ENCODE results near the gene APBB2. TPM values are rescaled to one million over a fixed set of nuclear protein-coding genes. Genes with fewer than 3 reads are reported as not detected.

APBB2 gene
- total and polyA plus RNA-seq, 10 of the 15 experiments (the other 5 are each of a cell fraction or from before 2014, with no cell fraction given), result 2.7 to 24.6 (median 19.0) TPM

DNA sequence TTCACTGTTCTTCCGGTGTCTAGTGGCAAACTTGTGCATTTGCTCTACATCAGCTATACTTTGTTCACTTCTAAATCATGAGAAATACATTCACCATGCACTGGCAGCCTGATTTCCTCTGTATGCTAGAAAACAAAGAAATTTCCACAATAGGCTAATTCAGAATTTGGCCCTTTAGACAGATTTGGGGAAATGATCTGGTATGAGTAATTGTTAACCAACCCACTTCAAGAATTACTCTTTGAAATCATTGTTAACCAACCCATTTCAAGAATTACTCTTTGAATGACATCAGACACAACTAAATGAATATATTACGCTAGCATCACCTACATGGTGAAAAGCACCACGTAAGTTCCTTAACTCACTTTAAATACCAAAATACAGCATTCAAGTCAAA, 14.6 kb downstream of the APBB2 start:
- H3K4me1 ChIP-seq (ENCODE audit: control insufficient read depth, insufficient read depth, low read length), result peaks cover 9% of the 10 kb centered on the region; the same call in 1 of the 2 replicates
- H3K27me3 ChIP-seq (replicated peaks in 1 of 2; ENCODE audit: control insufficient read depth in 2 of 2, insufficient read depth in 2 of 2, low read length in 1 of 2), result no peaks in the 10 kb centered on the region
- DNase-seq (ENCODE audit: low read depth, low spot score) (no peak), ATAC-seq (peak; percentile 70), FAIRE-seq (no peak)
- ChIA-PET CTCF (interaction anchor here (0.9 to 4.2 kb wide), 11 partner anchors 10 to 247 kb away, joined by 3 to 30 read pairs (median 5); partner anchors contain the start of gene APBB2), SMC1A (ENCODE audit: uncharacterized antibody, unreplicated experiment) (interaction anchor here (0.6 to 4.3 kb wide), 17 partner anchors 9 to 243 kb away, joined by 3 to 22 read pairs (median 5); partner anchors contain the start of gene APBB2), POLR2A (interaction anchor here (0.7 to 1.9 kb wide), 6 partner anchors 11 to 27 kb away, joined by 3 to 5 read pairs (median 4); partner anchors contain the start of gene APBB2), RAD21 (ENCODE audit: unreplicated experiment) (interaction anchor here (0.8 to 2.7 kb wide), 12 partner anchors 9 to 224 kb away, joined by 3 to 9 read pairs (median 3); no protein-coding TSS in a partner anchor)
- in situ Hi-C loops (cut with MboI) (loop anchor here (25.0 kb wide), 1 partner anchor 1837 kb away; the partner anchor contains the start of gene RFC1), intact Hi-C loops (cut with micrococcal nuclease; ENCODE audit: unreplicated experiment) (no loop called here)
- H3K9me3 ChIP-seq (replicated peaks; ENCODE audit: control insufficient read depth, insufficient read depth, low read length), result no peaks in the 10 kb centered on the region
- no peak overlapping the region for H3K4me2 ChIP-seq (ENCODE audit: control insufficient read depth, insufficient read depth)
- H3K36me3 ChIP-seq (ENCODE audit: control insufficient read depth in 2 of 2, insufficient read depth in 2 of 2, low read length in 1 of 2), result no peaks in the 10 kb centered on the region; a peak in 1 of 4 replicates
- BruUV-seq (replicated peaks), result no TSS peak
- WGBS (ENCODE audit: insufficient coverage, insufficient replicate concordance, low lambda C conversion rate, missing lambda C conversion rate), result 20% methylated on average over 3 of the region's 3 CpGs
- no peak overlapping the region for H3K4me3 ChIP-seq
- no peak for TF ChIP-seq NR2C1 (IDR thresholded peaks at IDR 0.05)
- TF ChIP-seq CREM (IDR thresholded peaks at IDR 0.05; ENCODE audit: low read depth), result 0 out of 2 replicates have a peak, but pooled peaks have one; percentile 20
- peak; percentile 46 for TF ChIP-seq JUNB (IDR thresholded peaks at IDR 0.05)
- TF ChIP-seq, protein P1, sequence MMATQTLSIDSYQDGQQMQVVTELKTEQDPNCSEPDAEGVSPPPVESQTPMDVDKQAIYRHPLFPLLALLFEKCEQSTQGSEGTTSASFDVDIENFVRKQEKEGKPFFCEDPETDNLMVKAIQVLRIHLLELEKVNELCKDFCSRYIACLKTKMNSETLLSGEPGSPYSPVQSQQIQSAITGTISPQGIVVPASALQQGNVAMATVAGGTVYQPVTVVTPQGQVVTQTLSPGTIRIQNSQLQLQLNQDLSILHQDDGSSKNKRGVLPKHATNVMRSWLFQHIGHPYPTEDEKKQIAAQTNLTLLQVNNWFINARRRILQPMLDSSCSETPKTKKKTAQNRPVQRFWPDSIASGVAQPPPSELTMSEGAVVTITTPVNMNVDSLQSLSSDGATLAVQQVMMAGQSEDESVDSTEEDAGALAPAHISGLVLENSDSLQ (IDR thresholded peaks at IDR 0.05), result 0 out of 2 replicates have a peak, but pooled peaks have one; percentile 7
- TF ChIP-seq NFYB (IDR thresholded peaks at IDR 0.05; ENCODE audit: insufficient read depth, low read depth, low read length), result no peak
- TF ChIP-seq ATF7 (IDR thresholded peaks at IDR 0.05; ENCODE audit: low read depth), result peak; percentile 67
- TF ChIP-seq ZNF207 (IDR thresholded peaks at IDR 0.05; ENCODE audit: borderline replicate concordance), result no peak
- peak; percentile 10; the same call in 1 of the 2 replicates for TF ChIP-seq RUNX3 (IDR thresholded peaks at IDR 0.05; ENCODE audit: low read length)
- peak; percentile 25; the same call in 1 of the 2 replicates for TF ChIP-seq NFIC (IDR thresholded peaks at IDR 0.05; ENCODE audit: low read depth, low read length)
- TF ChIP-seq CREB1 (IDR thresholded peaks at IDR 0.05; ENCODE audit: low read depth), result peak; percentile 54; the same call in 1 of the 2 replicates
- 0 out of 2 replicates have a peak, but pooled peaks have one; percentile 3 for TF ChIP-seq SPI1 (IDR thresholded peaks at IDR 0.05; ENCODE audit: borderline replicate concordance, insufficient read depth, low read depth, low read length)
- TF ChIP-seq, protein P2, sequence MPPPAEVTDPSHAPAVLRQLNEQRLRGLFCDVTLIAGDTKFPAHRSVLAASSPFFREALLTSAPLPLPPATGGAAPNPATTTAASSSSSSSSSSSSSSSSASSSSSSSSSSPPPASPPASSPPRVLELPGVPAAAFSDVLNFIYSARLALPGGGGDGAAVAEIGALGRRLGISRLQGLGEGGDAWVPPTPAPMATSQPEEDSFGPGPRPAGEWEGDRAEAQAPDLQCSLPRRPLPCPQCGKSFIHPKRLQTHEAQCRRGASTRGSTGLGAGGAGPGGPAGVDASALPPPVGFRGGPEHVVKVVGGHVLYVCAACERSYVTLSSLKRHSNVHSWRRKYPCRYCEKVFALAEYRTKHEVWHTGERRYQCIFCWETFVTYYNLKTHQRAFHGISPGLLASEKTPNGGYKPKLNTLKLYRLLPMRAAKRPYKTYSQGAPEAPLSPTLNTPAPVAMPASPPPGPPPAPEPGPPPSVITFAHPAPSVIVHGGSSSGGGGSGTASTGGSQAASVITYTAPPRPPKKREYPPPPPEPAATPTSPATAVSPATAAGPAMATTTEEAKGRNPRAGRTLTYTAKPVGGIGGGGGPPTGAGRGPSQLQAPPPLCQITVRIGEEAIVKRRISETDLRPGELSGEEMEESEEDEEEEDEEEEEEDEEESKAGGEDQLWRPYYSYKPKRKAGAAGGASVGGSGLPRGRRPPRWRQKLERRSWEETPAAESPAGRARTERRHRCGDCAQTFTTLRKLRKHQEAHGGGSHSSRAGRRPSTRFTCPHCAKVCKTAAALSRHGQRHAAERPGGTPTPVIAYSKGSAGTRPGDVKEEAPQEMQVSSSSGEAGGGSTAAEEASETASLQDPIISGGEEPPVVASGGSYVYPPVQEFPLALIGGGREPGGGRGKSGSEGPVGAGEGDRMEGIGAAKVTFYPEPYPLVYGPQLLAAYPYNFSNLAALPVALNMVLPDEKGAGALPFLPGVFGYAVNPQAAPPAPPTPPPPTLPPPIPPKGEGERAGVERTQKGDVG (CRISPR knock-in tag; IDR thresholded peaks at IDR 0.05), result no peak
- no peak overlapping the region for H3K9ac ChIP-seq (ENCODE audit: control insufficient read depth, insufficient read depth, low read length)
- H3K79me2 ChIP-seq (ENCODE audit: control insufficient read depth, insufficient read depth, low read length), result peaks cover 65% of the 10 kb centered on the region
- no peak overlapping the region for H3K27ac ChIP-seq (ENCODE audit: control insufficient read depth, insufficient read depth)
- no peak overlapping the region for H2AFZ ChIP-seq (ENCODE audit: control insufficient read depth, low read depth, low read length)
- H4K20me1 ChIP-seq (ENCODE audit: control insufficient read depth, insufficient read depth), result no peaks in the 10 kb centered on the region
